Fibroblast of mammary gland (primary cell): Measurements from ENCODE around the gene AQP12B.
A peak's percentile ranks its signal among the peaks of the same experiment; 100 is the strongest.
"Not testable (repeated sequence)": the region's sequence is repeated elsewhere in the genome, so short reads cannot be mapped to it uniquely, and the experiment has no call there.

Source experiments
- DNase-seq: peaks from one replicate; pipeline ENCODE4 v3.0.0-alpha.2; 2010; ENCODE audit warnings: low read depth
- H3K4me3 ChIP-seq: 2 replicates; pipeline ENCODE4 v1.5.1; 2011; ENCODE audit warnings: low read depth, mild to moderate bottlenecking, low read length, moderate library complexity; ENCODE audit not compliant: control insufficient read depth
- CTCF ChIP-seq: conservative IDR thresholded peaks from 2 replicates; pipeline ENCODE4 v1.5.1; 2011; ENCODE audit warnings: low read depth, low read length, inconsistent platforms; ENCODE audit not compliant: control insufficient read depth, insufficient read depth

Gene AQP12B, protein sequence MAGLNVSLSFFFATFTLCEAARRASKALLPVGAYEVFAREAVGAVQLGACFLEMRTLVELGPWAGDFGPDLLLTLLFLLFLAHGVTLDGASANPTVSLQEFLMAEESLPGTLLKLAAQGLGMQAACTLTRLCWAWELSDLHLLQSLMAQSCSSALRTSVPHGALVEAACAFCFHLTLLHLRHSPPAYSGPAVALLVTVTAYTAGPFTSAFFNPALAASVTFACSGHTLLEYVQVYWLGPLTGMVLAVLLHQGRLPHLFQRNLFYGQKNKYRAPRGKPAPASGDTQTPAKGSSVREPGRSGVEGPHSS

GRCh38 chr2:240682431-240683224 lies at the start of gene AQP12B:
AQP12B (minus strand) TSS chr2:240682885; CDS start chr2:240682837, 48 bp downstream.
- not testable (repeated sequence) for DNase-seq, H3K4me3 ChIP-seq

DNA sequence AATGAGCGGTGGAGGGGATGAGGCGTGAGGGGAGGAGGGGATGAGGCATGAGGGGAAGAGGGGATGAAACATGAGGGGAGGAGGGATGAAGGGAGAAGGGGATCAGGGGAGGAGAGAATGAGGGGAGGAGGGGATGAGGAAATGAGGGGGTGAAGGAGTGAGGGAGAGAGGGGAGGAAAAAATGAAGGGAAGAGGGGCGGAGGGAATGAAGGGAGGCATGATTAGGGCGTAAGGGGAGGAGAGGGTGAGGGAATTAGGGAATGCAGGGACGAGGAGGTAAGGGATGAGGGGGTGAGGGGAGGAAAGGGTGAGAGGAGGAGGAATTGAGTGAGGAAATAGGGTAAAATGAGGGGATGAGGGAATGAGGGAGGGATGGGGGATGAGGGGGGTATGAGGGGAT lies 49.5 kb upstream of the AQP12B start:
- no peak for TF ChIP-seq CTCF
- H3K4me3 ChIP-seq = no peak overlapping the region
- DNase-seq = no peak

- no peak overlapping the region for H3K4me3 ChIP-seq
- no peak for DNase-seq
- no peak for TF ChIP-seq CTCF
Observed at GRCh38 chr2:240731178-240731545, 48.5 kb upstream of the AQP12B start.

GRCh38 chr2:240730501-240731177 lies 48.0 kb upstream of the AQP12B start:
- TF ChIP-seq CTCF = no peak
- DNase-seq = no peak
- H3K4me3 ChIP-seq = no peak overlapping the region

DNA sequence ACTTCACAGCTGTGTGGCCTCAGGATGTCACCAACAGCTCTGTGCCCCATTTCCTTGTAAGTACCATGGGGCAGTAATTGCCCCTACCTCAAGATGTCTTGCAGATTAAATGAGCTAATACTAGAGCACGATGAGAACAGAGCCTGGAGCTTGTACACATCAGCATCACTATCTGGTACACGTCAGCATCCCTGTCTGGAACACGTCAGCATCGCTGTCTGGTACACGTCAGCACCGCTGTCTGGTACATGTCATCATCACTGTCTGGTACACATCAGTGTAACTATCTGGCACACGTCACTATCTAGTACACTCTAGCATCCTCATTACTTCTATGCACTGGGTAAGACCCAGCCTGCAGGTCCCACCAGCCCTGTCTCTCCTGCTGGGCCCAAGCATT lies 46.1 kb upstream of the AQP12B start:
- TF ChIP-seq CTCF = no peak
- DNase-seq = peak; percentile 8
- H3K4me3 ChIP-seq = no peak overlapping the region

DNA sequence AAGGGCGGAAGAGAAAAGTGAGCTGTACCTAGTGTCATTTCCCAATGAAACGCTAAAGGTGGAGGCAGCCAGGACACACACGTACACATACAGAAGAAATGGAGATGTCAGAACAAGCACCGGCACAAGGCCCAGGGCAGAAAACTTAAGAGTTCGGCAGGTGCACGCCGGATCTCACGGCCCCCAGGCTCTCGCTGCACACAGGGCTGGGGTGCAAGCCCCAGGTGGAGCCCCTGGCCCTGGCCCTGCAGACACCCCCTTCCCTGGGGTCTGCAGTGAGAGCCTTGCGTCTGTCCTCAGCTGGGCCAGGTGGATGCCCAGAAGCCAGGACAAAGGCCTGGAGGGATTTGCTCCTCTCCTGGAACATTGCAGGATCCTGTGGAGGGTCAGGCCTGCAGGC lies 45.7 kb upstream of the AQP12B start:
- H3K4me3 ChIP-seq = no peak overlapping the region
- DNase-seq = no peak
- TF ChIP-seq CTCF = no peak

GRCh38 chr2:240727913-240728312 lies 45.2 kb upstream of the AQP12B start:
- no peak overlapping the region for H3K4me3 ChIP-seq
- no peak for TF ChIP-seq CTCF
- DNase-seq = no peak
